DOHH2 (cell line): ENCODE results near the gene C16orf90.

Experiments
- H3F3A ChIP-seq: fragments of 200-600 bp; sonication (generic), shearing (Covaris generic); 2 replicates; pipeline ENCODE4 v1.6.0; 2016; ENCODE audit warnings: antibody characterized with exemption, mild to moderate bottlenecking; ENCODE audit not compliant: control insufficient read depth, insufficient read depth
- H3K27ac ChIP-seq: fragments of 200-600 bp; sonication (generic); 2 replicates; pipeline ENCODE4 v1.5.1; 2014; ENCODE audit warnings: low read depth, mild to moderate bottlenecking, low read length, moderate library complexity
- H3K27me3 ChIP-seq: fragments of 200-600 bp; sonication (generic); 2 replicates; pipeline ENCODE4 v1.6.1; 2014; ENCODE audit warnings: mild to moderate bottlenecking, low read length, mixed read lengths; ENCODE audit not compliant: control insufficient read depth
- H3K36me3 ChIP-seq: fragments of 200-600 bp; sonication (generic); 2 replicates; pipeline ENCODE4 v1.6.1; 2014; ENCODE audit warnings: mild to moderate bottlenecking, low read length, moderate library complexity, mixed read lengths; ENCODE audit not compliant: control insufficient read depth
- H3K4me1 ChIP-seq: fragments of 200-600 bp; sonication (generic); 2 replicates; pipeline ENCODE4 v1.6.1; 2014; ENCODE audit warnings: mild to moderate bottlenecking, low read length, mixed read lengths; ENCODE audit not compliant: control insufficient read depth
- H3K4me2 ChIP-seq: fragments of 200-600 bp; sonication (generic); 2 replicates; pipeline ENCODE4 v1.6.0; 2014; ENCODE audit warnings: mild to moderate bottlenecking, low read length, moderate library complexity
- H3K4me3 ChIP-seq: fragments of 200-600 bp; sonication (generic); 2 replicates; pipeline ENCODE4 v1.5.1; 2014; ENCODE audit warnings: mild to moderate bottlenecking, low read length, mixed read lengths
- H3K79me2 ChIP-seq: fragments of 200-600 bp; sonication (generic); 2 replicates; pipeline ENCODE4 v1.6.1; 2014; ENCODE audit warnings: mild to moderate bottlenecking, low read length, mixed read lengths; ENCODE audit not compliant: control insufficient read depth
- H3K9me2 ChIP-seq: fragments of 200-600 bp; sonication (generic); replicated peaks from 2 replicates; pipeline ENCODE4 v1.6.1; 2014; ENCODE audit warnings: mild to moderate bottlenecking, low read length, mixed read lengths; ENCODE audit not compliant: control insufficient read depth
- H3K9me3 ChIP-seq: fragments of 200-600 bp; sonication (generic); 2 replicates; pipeline ENCODE4 v1.6.1; 2014; ENCODE audit warnings: antibody characterized with exemption, low read length, mixed read lengths; ENCODE audit not compliant: control insufficient read depth, insufficient read depth
- H4K20me1 ChIP-seq: fragments of 200-600 bp; sonication (generic); 2 replicates; pipeline ENCODE4 v1.6.0; 2014; ENCODE audit warnings: low read depth, mild to moderate bottlenecking, antibody characterized with exemption, low read length, moderate library complexity; ENCODE audit not compliant: control insufficient read depth, insufficient read depth
- EZH2phosphoT487 ChIP-seq: fragments of 200-600 bp; sonication (generic); IDR thresholded peaks from 2 replicates; pipeline ENCODE4 v1.6.1; 2017; ENCODE audit warnings: borderline replicate concordance, mild to moderate bottlenecking, antibody characterized with exemption, low read length, moderate library complexity, mixed read lengths
- TF ChIP-seq, protein P1 (sequence below): fragments of 200-600 bp; sonication (generic); IDR thresholded peaks from one replicate; pipeline ENCODE4 v1.5.1; 2014; ENCODE audit warnings: antibody characterized with exemption, mild to moderate bottlenecking, low read depth, low read length; ENCODE audit not compliant: poor library complexity, severe bottlenecking

Gene C16orf90

GRCh38 chr16:3457434-3458252, 37.6 kb downstream of the C16orf90 start:
- peaks cover 50% of the 10 kb centered on the region for H3K79me2 ChIP-seq
- no peak for TF ChIP-seq EZH2phosphoT487
- TF ChIP-seq, protein P1, sequence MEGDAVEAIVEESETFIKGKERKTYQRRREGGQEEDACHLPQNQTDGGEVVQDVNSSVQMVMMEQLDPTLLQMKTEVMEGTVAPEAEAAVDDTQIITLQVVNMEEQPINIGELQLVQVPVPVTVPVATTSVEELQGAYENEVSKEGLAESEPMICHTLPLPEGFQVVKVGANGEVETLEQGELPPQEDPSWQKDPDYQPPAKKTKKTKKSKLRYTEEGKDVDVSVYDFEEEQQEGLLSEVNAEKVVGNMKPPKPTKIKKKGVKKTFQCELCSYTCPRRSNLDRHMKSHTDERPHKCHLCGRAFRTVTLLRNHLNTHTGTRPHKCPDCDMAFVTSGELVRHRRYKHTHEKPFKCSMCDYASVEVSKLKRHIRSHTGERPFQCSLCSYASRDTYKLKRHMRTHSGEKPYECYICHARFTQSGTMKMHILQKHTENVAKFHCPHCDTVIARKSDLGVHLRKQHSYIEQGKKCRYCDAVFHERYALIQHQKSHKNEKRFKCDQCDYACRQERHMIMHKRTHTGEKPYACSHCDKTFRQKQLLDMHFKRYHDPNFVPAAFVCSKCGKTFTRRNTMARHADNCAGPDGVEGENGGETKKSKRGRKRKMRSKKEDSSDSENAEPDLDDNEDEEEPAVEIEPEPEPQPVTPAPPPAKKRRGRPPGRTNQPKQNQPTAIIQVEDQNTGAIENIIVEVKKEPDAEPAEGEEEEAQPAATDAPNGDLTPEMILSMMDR = peak; percentile 28

DNA sequence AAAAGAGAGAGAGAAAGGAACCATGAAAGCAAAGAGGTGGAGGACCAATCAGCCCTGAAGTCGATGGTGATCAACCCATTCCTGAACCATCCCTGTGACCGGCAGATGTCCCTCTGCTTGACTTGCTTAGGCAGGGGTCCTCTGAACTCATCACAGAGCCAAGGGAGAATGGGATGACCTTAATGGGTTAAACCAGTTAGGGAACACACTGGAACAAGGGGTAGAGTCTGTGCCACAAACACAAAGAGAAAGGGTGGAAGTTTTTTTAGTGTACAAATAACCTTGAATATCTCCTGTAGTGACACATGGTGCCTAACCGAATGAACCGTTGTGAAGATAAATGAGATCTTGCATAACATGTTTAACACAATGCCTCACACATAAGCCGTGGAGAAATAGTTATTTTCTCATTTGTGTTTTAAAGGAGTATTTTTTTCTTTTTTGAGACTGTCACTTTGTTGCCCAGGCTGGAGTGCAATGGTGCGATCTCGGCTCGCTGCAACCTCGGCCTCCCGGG, 40.6 kb downstream of the C16orf90 start:
- TF ChIP-seq EZH2phosphoT487 = no peak
- TF ChIP-seq, protein P1 = no peak
- peaks cover 5% of the 10 kb centered on the region for H3F3A ChIP-seq
- H3K4me3 ChIP-seq = no peak overlapping the region
- peaks cover 20% of the 10 kb centered on the region for H3K79me2 ChIP-seq
- H3K9me3 ChIP-seq = no peaks in the 10 kb centered on the region
- H3K4me1 ChIP-seq = peaks cover 20% of the 10 kb centered on the region
- H3K36me3 ChIP-seq = no peaks in the 10 kb centered on the region; the same call in 1 of the 2 replicates
- H3K27me3 ChIP-seq = no peaks in the 10 kb centered on the region
- H3K4me2 ChIP-seq = no peak overlapping the region
- H3K9me2 ChIP-seq = no peaks in the 10 kb centered on the region
- H3K27ac ChIP-seq = no peak overlapping the region
- no peaks in the 10 kb centered on the region for H4K20me1 ChIP-seq

More at GRCh38 chr16:3457434-3458252, 37.6 kb downstream of the C16orf90 start:
- Histone ChIP-seq H3K27me3 (no peaks in the 10 kb centered on the region), H3K4me1 (peaks cover 23% of the 10 kb centered on the region), H3K4me2 (peak overlapping the region; percentile 92), H3K36me3 (no peaks in the 10 kb centered on the region; the same call in none of the 2 replicates), H3K4me3 (peak overlapping the region; percentile 93), H3K9me3 (no peaks in the 10 kb centered on the region), H4K20me1 (no peaks in the 10 kb centered on the region), H3K27ac (peak overlapping the region; percentile 50), H3K9me2 (no peaks in the 10 kb centered on the region), H3F3A (peaks cover 5% of the 10 kb centered on the region)

DNA sequence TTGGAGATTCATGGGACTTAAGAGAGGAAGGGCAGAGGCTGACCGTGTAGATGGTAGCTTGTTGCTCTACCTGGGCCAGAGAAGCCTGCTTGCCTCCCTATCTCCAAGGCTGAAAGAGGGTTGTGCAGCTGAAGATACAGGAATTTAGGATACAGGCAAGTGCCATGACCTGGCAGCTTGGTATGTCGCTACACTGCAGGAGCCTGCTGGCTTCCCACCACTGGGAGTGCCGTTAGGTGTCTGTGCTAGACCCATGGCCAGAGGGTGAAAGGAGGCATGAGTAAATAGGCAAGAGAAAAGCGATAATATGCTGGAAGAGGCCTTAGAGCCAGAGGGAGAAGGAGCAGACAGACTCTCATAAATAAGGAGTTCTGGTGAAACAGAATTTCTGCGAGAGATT, 41.2 kb downstream of the C16orf90 start:
- no peaks in the 10 kb centered on the region for H3K9me2 ChIP-seq
- no peaks in the 10 kb centered on the region for H4K20me1 ChIP-seq
- H3K4me3 ChIP-seq = no peak overlapping the region
- H3K79me2 ChIP-seq = peaks cover 14% of the 10 kb centered on the region
- H3F3A ChIP-seq = peaks cover 5% of the 10 kb centered on the region
- TF ChIP-seq EZH2phosphoT487 = no peak
- TF ChIP-seq, protein P1 = no peak
- no peak overlapping the region for H3K27ac ChIP-seq
- no peaks in the 10 kb centered on the region for H3K27me3 ChIP-seq
- H3K4me2 ChIP-seq = no peak overlapping the region
- peaks cover 14% of the 10 kb centered on the region for H3K4me1 ChIP-seq
- no peaks in the 10 kb centered on the region for H3K9me3 ChIP-seq
- H3K36me3 ChIP-seq = no peaks in the 10 kb centered on the region; the same call in 1 of the 2 replicates
